Stimulated activated naive B cell treated with anti-CD40 and anti-IgM and Interleukin-4, amounts not matched to agents 10 μg/mL and 1 μg/mL and 100 μg/mL, for 72 hours (primary cell): Measurements from ENCODE around the gene DENND5B.

Source experiments
- ATAC-seq, 2 donors: fragments of 150-1000 bp; cut with Tn5 transposase; replicated peaks; 2 replicates each; pipeline ENCODE4 v1.10.0; 2021; ENCODE audit warnings: moderate library complexity in 1 of 2
- DNase-seq: peaks from one replicate; pipeline ENCODE4 v3.0.0; 2021
- H3K27ac Mint-ChIP-seq: one replicate; pipeline ENCODE4 v1.8.0; 2022; ENCODE audit warnings: mild to moderate bottlenecking, mixed read lengths
- H3K27me3 Mint-ChIP-seq, 2 donors: one replicate each; pipeline ENCODE4 v1.8.0; 2022; ENCODE audit warnings: mixed read lengths in 2 of 2
- H3K36me3 Mint-ChIP-seq, 2 donors: one replicate each; pipeline ENCODE4 v1.8.0; 2022; ENCODE audit warnings: mixed read lengths in 2 of 2, mild to moderate bottlenecking in 1 of 2
- H3K4me1 Mint-ChIP-seq, 2 donors: one replicate each; pipeline ENCODE4 v1.8.0; 2022; ENCODE audit warnings: mixed read lengths in 2 of 2, mild to moderate bottlenecking in 1 of 2
- H3K4me3 Mint-ChIP-seq, 2 donors: one replicate each; pipeline ENCODE4 v1.8.0; 2022; ENCODE audit warnings: mild to moderate bottlenecking in 2 of 2, mixed read lengths in 2 of 2, moderate library complexity in 1 of 2
- H3K9me3 Mint-ChIP-seq, 2 donors: one replicate each; pipeline ENCODE4 v1.8.0; 2022; ENCODE audit warnings: mixed read lengths in 2 of 2, mild to moderate bottlenecking in 1 of 2

Gene DENND5B

DNA sequence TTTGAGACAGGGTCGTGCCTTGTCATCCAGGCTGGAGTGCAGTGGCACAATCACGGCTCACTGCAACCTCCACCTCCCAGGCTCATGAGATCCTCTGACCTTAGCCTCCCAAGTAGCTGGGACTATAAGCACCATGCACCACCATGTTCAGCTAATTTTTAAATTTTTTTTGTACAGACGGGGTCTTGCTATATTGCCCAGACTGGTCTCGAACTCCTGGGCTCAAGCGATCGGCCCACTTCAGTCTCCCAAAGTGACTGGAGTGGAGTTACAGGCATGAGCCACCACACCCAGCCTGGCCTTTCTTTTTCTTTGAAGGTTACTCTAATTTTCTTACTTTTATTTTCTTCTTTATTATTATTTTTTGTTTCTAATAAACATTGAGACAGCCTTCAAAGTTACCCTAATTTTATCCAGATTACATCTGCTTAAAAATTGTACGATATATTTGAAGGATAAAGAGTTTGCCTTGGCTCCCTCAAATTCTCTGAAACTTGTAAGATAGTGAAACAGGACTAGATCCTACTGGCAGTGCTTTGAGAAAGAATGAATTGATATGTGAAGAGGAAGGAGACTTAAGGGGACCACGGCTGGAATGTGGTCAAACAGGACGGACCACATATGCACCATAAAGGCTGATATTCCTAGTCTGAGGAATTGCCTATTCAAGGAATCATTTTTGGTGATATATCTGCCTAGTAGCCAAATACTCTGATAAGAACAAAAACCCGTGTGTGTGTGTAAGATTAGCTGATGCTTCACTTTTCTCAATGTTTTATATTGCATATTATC is 250.9 kb downstream of the DENND5B start:
- ATAC-seq, result no peak
- Mint-ChIP-seq H3K27me3 (no peaks in the 10 kb centered on the region), H3K4me1 (no peaks in the 10 kb centered on the region)

DNA sequence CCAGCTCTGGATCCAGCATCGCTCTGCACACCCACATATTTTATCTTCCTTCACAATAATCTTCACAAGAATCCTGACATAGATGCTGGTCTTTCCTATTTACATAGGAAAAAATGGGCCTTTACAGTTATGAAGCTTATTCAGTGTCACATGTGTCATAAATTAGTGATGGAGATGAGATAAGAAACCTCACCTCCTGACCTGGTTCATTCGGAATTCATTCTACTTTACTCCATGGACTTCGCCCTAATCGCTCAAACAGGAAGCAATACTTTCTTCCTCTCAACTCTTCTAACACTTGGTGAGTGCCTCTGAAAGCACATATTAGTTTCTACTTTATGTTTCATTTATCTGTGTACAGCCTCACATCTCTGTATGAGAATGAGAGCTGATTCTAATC is 253.0 kb downstream of the DENND5B start:
- no peak overlapping the region for H3K4me3 Mint-ChIP-seq
- H3K27ac Mint-ChIP-seq, result no peak overlapping the region
- ATAC-seq (no peak), DNase-seq (no peak)
- no peaks in the 10 kb centered on the region for H3K9me3 Mint-ChIP-seq
- no peaks in the 10 kb centered on the region for H3K27me3 Mint-ChIP-seq
- no peaks in the 10 kb centered on the region for H3K36me3 Mint-ChIP-seq
- H3K4me1 Mint-ChIP-seq, result no peaks in the 10 kb centered on the region

More for the DNA sequence above, 250.9 kb downstream of the DENND5B start:
- DNase-seq, result no peak
- Mint-ChIP-seq H3K27ac (no peak overlapping the region), H3K36me3 (no peaks in the 10 kb centered on the region), H3K4me3 (no peak overlapping the region), H3K9me3 (no peaks in the 10 kb centered on the region)
